ENCODE data around the gene CMTM3. TPM values are rescaled to one million over a fixed set of nuclear protein-coding genes. Genes with fewer than 3 reads are reported as not detected.
"Not testable (repeated sequence)": the region's sequence is repeated elsewhere in the genome, so short reads cannot be mapped to it uniquely, and the experiment has no call there.

Gene CMTM3
- total and polyA plus RNA-seq, 8 donors, result 0.87 to 12.2 (median 8.5) TPM; not detected in 2

DNA sequence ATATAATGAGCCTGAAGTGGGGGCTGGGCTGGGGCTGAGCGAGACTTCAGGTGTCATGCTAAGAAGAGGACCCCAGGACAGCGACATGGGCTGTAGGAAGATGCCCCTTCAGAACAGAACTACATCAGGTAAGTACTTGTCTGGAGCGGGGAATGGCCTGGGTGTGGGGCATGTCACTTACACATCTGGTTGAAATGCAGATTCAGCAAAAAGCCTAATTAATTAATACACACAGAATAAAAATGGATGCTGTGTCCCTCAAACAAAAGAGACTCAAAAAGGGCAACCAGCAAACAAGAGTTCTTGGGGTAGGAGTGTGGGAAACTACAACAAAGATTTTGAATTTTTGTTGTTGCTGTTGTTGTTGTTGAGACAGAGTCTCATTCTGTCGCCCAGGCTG, 13.5 kb upstream of the CMTM3 start:
- TF ChIP-seq, protein P1, sequence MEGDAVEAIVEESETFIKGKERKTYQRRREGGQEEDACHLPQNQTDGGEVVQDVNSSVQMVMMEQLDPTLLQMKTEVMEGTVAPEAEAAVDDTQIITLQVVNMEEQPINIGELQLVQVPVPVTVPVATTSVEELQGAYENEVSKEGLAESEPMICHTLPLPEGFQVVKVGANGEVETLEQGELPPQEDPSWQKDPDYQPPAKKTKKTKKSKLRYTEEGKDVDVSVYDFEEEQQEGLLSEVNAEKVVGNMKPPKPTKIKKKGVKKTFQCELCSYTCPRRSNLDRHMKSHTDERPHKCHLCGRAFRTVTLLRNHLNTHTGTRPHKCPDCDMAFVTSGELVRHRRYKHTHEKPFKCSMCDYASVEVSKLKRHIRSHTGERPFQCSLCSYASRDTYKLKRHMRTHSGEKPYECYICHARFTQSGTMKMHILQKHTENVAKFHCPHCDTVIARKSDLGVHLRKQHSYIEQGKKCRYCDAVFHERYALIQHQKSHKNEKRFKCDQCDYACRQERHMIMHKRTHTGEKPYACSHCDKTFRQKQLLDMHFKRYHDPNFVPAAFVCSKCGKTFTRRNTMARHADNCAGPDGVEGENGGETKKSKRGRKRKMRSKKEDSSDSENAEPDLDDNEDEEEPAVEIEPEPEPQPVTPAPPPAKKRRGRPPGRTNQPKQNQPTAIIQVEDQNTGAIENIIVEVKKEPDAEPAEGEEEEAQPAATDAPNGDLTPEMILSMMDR (IDR thresholded peaks at IDR 0.05), result no peak
- no peak for TF ChIP-seq POLR2A (IDR thresholded peaks at IDR 0.05)
- TF ChIP-seq POLR2AphosphoS5 (IDR thresholded peaks at IDR 0.05), result no peak
- no peak for TF ChIP-seq EP300 (IDR thresholded peaks at IDR 0.05)
- Histone ChIP-seq H3K36me3 (peaks cover 0 to 8% (median 4%) of the 10 kb centered on the region in 4 donors), H3K4me3 (no peak overlapping the region), H3K9me3 (peaks cover 0 to 4% (median 0%) of the 10 kb centered on the region in 4 donors), H3K27me3 (no peaks in the 10 kb centered on the region), H3K27ac (no peak overlapping the region), H3K4me1 (peaks cover 0 to 7% (median 0%) of the 10 kb centered on the region in 4 donors)
- intact Hi-C loops (cut with DNase I; ENCODE audit: low total_unique reads), result no loop called here
- DNase-seq, result no peak
- 84 to 96% (median 94%) methylated on average over 4 of the region's 4 CpGs for WGBS, 5 donors

DNA sequence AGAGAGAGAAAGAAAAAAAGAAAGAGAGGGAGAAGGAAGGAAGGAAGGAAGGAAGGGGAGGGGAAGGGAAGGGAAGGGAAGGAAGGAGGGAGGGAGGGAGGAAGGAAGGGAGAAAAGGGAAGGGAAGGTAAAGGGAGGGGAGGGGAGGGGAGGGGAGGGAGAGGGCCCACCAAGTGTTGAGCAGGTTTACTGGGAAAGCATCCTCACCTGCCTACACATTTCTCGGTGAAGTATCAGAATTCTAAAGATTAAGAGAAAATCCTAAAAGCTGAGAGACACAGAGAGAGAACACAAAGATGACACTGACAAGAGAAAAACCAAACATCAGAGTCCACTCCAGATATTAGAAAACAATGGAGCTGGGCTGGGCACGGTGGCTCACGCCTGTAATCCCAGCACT, 12.3 kb upstream of the CMTM3 start:
- Histone ChIP-seq H3K9me3 (peaks cover 0 to 4% (median 0%) of the 10 kb centered on the region in 4 donors), H3K36me3 (no peaks in the 10 kb centered on the region), H3K4me3 (no peak overlapping the region), H3K27me3 (no peaks in the 10 kb centered on the region), H3K4me1 (peaks cover 0 to 5% (median 0%) of the 10 kb centered on the region in 4 donors), H3K27ac (no peak overlapping the region)
- WGBS, 5 donors, result 78 to 92% (median 90%) methylated on average over 3 of the region's 3 CpGs
- TF ChIP-seq POLR2AphosphoS5 (IDR thresholded peaks at IDR 0.05) (no peak), EP300 (IDR thresholded peaks at IDR 0.05) (no peak), POLR2A (IDR thresholded peaks at IDR 0.05) (no peak)
- TF ChIP-seq, protein P1 (IDR thresholded peaks at IDR 0.05), result no peak
- intact Hi-C loops (cut with DNase I; ENCODE audit: low total_unique reads), result no loop called here
- DNase-seq, result no peak

DNA sequence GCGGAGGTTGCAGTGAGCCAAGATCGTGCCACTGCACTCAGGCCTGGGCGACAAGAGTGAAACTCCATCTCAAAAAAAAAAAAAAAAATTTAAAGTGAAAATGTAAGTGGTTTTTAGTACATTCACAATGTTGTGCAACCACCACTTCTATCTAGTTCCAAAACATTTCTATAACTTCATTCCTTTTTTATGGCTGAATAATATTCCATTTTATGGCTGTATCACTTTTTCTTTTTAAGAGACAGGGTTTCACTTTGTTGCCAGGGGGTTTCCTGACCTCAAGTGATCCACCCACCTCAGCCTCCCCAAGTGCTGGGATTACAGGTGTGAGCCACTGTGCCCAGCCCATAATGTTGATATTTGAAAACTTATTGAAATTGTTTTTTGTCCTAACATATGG, 11.7 kb upstream of the CMTM3 start:
- TF ChIP-seq POLR2A (IDR thresholded peaks at IDR 0.05), result no peak
- TF ChIP-seq POLR2AphosphoS5 (IDR thresholded peaks at IDR 0.05), result no peak
- TF ChIP-seq EP300 (IDR thresholded peaks at IDR 0.05), result no peak
- TF ChIP-seq, protein P1 (IDR thresholded peaks at IDR 0.05), result no peak
- H3K4me3 ChIP-seq, result no peak overlapping the region
- H3K36me3 ChIP-seq, result no peaks in the 10 kb centered on the region
- 94 to 100% (median 98%) methylated on average over 3 of the region's 3 CpGs for WGBS, 5 donors
- H3K9me3 ChIP-seq, result peaks cover 0 to 4% (median 0%) of the 10 kb centered on the region in 4 donors
- no peaks in the 10 kb centered on the region for H3K27me3 ChIP-seq
- intact Hi-C loops (cut with DNase I; ENCODE audit: low total_unique reads), result no loop called here
- no peak overlapping the region for H3K27ac ChIP-seq
- peaks cover 0 to 5% (median 0%) of the 10 kb centered on the region in 4 donors for H3K4me1 ChIP-seq
- no peak for DNase-seq

DNA sequence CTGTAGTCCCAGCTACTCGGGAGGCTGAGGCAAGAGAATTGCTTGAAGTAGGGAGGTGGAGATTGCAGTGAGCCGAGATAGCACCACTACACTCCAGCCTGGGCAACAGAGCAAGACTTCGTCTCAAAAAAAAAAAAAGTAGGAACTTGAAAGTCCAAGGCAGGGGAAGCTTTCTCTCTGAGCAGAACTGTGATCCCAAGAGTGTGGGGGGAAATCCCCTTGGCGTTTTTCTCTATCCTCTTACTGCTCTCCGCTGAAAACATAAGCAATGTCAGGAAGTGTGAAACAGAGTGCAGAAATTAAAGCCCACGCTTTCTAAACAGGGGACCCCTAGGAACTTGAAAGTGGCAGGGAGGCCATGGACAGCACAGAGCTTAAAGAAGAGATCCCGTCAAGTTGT, 9.8 kb upstream of the CMTM3 start:
- Histone ChIP-seq H3K4me1 (peaks cover 0 to 4% (median 0%) of the 10 kb centered on the region in 4 donors), H3K9me3 (peaks cover 0 to 4% (median 0%) of the 10 kb centered on the region in 4 donors), H3K4me3 (no peak overlapping the region), H3K27ac (no peak overlapping the region), H3K27me3 (no peaks in the 10 kb centered on the region), H3K36me3 (no peaks in the 10 kb centered on the region)
- intact Hi-C loops (cut with DNase I; ENCODE audit: low total_unique reads), result no loop called here
- no peak for DNase-seq
- TF ChIP-seq POLR2AphosphoS5 (IDR thresholded peaks at IDR 0.05) (no peak), POLR2A (IDR thresholded peaks at IDR 0.05) (no peak), EP300 (IDR thresholded peaks at IDR 0.05) (no peak)
- TF ChIP-seq, protein P1 (IDR thresholded peaks at IDR 0.05), result no peak
- WGBS, 5 donors, result 64 to 83% (median 74%) methylated on average over 7 of the region's 7 CpGs

DNA sequence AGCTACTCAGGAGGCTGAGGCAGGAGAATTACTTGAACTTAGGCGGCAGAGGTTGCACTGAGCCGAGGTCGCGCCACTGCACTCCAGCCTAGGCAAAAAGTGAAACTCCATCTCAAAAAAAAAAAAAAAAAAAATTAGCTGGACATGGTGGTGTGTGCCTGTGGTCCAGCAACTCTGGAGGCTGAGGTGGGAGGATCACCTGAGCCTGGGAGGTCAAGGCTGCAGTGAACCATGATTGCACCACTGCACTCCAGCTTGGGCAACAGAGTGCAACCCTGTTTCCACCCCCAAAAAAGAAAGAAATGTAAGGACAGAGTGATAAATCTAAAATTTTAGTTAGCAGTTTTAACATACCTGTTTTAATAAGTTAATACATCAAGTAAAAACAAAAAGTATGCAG, 7.9 kb upstream of the CMTM3 start:
- H3K27me3 ChIP-seq; DNase-seq; intact Hi-C loops (cut with DNase I; ENCODE audit: low total_unique reads); H3K4me3 ChIP-seq; H3K9me3 ChIP-seq; H3K36me3 ChIP-seq; H3K4me1 ChIP-seq; H3K27ac ChIP-seq: not testable (repeated sequence)
- WGBS, 5 donors, result 90 to 100% (median 95%) methylated on average over 4 of the region's 4 CpGs
